WERI-Rb-1 (cell line): ENCODE measurements around the gene MYD88.

ENCODE experiments used
- DNase-seq: peaks from one replicate; pipeline ENCODE4 v3.0.0-alpha.2; 2020
- H3K27ac ChIP-seq: fragments of 250-450 bp; sonication (Bioruptor Pico); 2 replicates; pipeline ENCODE4 v1.5.1; 2020; ENCODE audit warnings: mild to moderate bottlenecking, moderate library complexity
- H3K27me3 ChIP-seq: fragments of 250-450 bp; sonication (Bioruptor Pico); 2 replicates; pipeline ENCODE4 v1.5.1; 2021; ENCODE audit warnings: mild to moderate bottlenecking, low read depth, moderate library complexity; ENCODE audit not compliant: insufficient read depth, severe bottlenecking
- H3K36me3 ChIP-seq: fragments of 250-450 bp; sonication (Bioruptor Pico); 2 replicates; pipeline ENCODE4 v1.5.1; 2020; ENCODE audit warnings: mild to moderate bottlenecking, moderate library complexity
- H3K4me3 ChIP-seq: 2 replicates; pipeline ENCODE4 v1.5.1; 2011; ENCODE audit warnings: low read depth, mild to moderate bottlenecking, control low read depth, low read length
- H3K9me3 ChIP-seq: fragments of 250-450 bp; sonication (Bioruptor Pico); 2 replicates; pipeline ENCODE4 v1.5.1; 2021; ENCODE audit warnings: mild to moderate bottlenecking, moderate library complexity; ENCODE audit not compliant: severe bottlenecking
- CTCF ChIP-seq: IDR thresholded peaks from 2 replicates; pipeline ENCODE4 v1.5.1; 2011; ENCODE audit warnings: low read depth, mild to moderate bottlenecking, control low read depth, inconsistent platforms, low read length

The MYD88 gene

GRCh38 chr3:38110314-38111050 lies 28.0 kb upstream of the MYD88 start:
- DNase-seq: no peak
- no peaks in the 10 kb centered on the region for H3K36me3 ChIP-seq

GRCh38 chr3:38111201-38111600 lies 27.3 kb upstream of the MYD88 start:
- H3K27ac ChIP-seq: no peak overlapping the region
- no peak for DNase-seq
- H3K27me3 ChIP-seq: no peaks in the 10 kb centered on the region
- TF ChIP-seq CTCF: no peak
- no peak overlapping the region for H3K4me3 ChIP-seq
- no peaks in the 10 kb centered on the region for H3K36me3 ChIP-seq
- H3K9me3 ChIP-seq: no peaks in the 10 kb centered on the region

More at GRCh38 chr3:38110314-38111050, 28.0 kb upstream of the MYD88 start:
- Histone ChIP-seq H3K27me3 (no peaks in the 10 kb centered on the region), H3K27ac (no peak overlapping the region), H3K9me3 (no peaks in the 10 kb centered on the region), H3K4me3 (no peak overlapping the region)
- TF ChIP-seq CTCF: no peak

- H3K27ac ChIP-seq: no peak overlapping the region
Measured at GRCh38 chr3:38111696-38112377, 26.6 kb upstream of the MYD88 start.

GRCh38 chr3:38112378-38112761 lies 26.1 kb upstream of the MYD88 start:
- no peaks in the 10 kb centered on the region for H3K27me3 ChIP-seq
- DNase-seq: no peak
- no peak overlapping the region for H3K27ac ChIP-seq
- H3K4me3 ChIP-seq: no peak overlapping the region
- H3K36me3 ChIP-seq: no peaks in the 10 kb centered on the region
- no peak for TF ChIP-seq CTCF
- no peaks in the 10 kb centered on the region for H3K9me3 ChIP-seq

More at GRCh38 chr3:38111696-38112377, 26.6 kb upstream of the MYD88 start:
- H3K9me3 ChIP-seq: no peaks in the 10 kb centered on the region
- H3K4me3 ChIP-seq: no peak overlapping the region
- H3K27me3 ChIP-seq: no peaks in the 10 kb centered on the region
- no peaks in the 10 kb centered on the region for H3K36me3 ChIP-seq
- TF ChIP-seq CTCF: no peak
- no peak for DNase-seq

GRCh38 chr3:38114052-38114874 lies 24.2 kb upstream of the MYD88 start:
- no peak for TF ChIP-seq CTCF
- no peaks in the 10 kb centered on the region for H3K36me3 ChIP-seq
- no peaks in the 10 kb centered on the region for H3K9me3 ChIP-seq
- no peak overlapping the region for H3K4me3 ChIP-seq
- no peaks in the 10 kb centered on the region for H3K27me3 ChIP-seq
- no peak overlapping the region for H3K27ac ChIP-seq
- no peak for DNase-seq
